Left ventricle myocardium superior (tissue), 1 donor: ENCODE results near the gene DGLUCY. TPM values are rescaled to one million over a fixed set of nuclear protein-coding genes. Genes with fewer than 3 reads are reported as not detected.
"Not testable (repeated sequence)": the region's sequence is repeated elsewhere in the genome, so short reads cannot be mapped to it uniquely, and the experiment has no call there.

ENCODE experiments used
- ATAC-seq: fragments of 200-7000 bp; cut with Tn5 transposase; one replicate; pipeline ENCODE4 v1.9.1; 2020; ENCODE audit warnings: mild to moderate bottlenecking, moderate library complexity
- DNase-seq: peaks from one replicate; pipeline ENCODE4 v3.0.0-alpha.2; 2020
- intact Hi-C: fragments of 100-400 bp; cut with micrococcal nuclease; formaldehyde crosslinking; loops from one replicate; pipeline ENCODE4 v1.11.0; 2022
- total RNA-seq: library from RNA; stranded (reverse); fragmentation: NEBNext Ultra II Directional; extraction: Animal tissue kit (Norgen Biotek cat#: 25700); gene quantifications from one replicate; pipeline ENCODE4 v1.2.1, GENCODE V29; 2021
- donor health status: DM: no; HTN: yes; CAD: no; lungs with severe emphysema.

DGLUCY gene
- total RNA-seq, 1 donor from 2014 or later, result 254 TPM

- no peak for ATAC-seq
- intact Hi-C loops, result no loop called here
- no peak for DNase-seq
Observed at GRCh38 chr14:91098591-91098990, 15.3 kb upstream of the DGLUCY start.

GRCh38 chr14:91100102-91100501 is 13.8 kb upstream of the DGLUCY start:
- intact Hi-C loops, result no loop called here
- ATAC-seq (no peak), DNase-seq (no peak)

GRCh38 chr14:91103116-91103515 is 10.8 kb upstream of the DGLUCY start:
- ATAC-seq (peak; percentile 82), DNase-seq (peak; percentile 44)
- intact Hi-C loops, result no loop called here

DNA sequence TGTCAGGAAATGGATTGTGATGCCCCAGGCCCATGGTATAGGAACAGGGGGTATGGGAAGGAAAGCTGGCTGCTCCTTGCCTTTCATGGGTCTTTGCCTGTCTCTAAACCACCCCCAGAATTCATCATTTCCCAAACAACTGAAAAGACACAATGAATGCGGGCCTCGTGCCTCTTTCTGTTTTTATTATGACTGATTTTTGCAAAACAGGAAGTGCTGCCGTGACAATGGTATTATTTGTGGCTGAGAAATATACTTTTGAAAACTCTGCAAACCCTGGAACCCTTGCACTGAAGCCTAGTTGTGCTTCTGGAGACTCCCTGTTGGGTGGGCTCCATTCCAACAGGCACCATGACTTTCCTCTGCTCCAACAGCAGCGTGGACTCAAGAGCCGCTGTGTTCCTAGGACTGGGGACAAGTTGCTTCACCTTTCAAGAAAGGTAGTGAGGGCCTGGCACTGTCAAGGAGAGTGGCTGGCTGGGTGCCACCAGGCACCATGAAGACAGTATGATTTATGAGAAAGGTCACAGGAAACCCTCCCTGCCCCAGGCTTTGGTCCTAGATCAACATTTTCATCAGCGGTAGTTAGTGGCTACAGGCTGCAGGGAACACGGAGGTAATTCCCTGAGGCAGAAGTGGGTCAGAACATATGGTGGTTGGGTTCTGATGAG is 4.8 kb upstream of the DGLUCY start:
- DNase-seq (no peak), ATAC-seq (no peak)
- intact Hi-C loops, result no loop called here

- ATAC-seq (no peak), DNase-seq (no peak)
- intact Hi-C loops, result no loop called here
Observed at GRCh38 chr14:91111443-91111842, 2.4 kb upstream of the DGLUCY start.

- no peak for DNase-seq
- no peak for ATAC-seq
- intact Hi-C loops, result no loop called here
Observed at GRCh38 chr14:91112194-91112593, 1.7 kb upstream of the DGLUCY start.

- peak; percentile 84 for ATAC-seq
- intact Hi-C loops, result no loop called here
- peak; percentile 42 for DNase-seq
Observed at GRCh38 chr14:91114079-91115065, 499 bp downstream of the DGLUCY start.

GRCh38 chr14:91115986-91116770 is 2.3 kb downstream of the DGLUCY start:
- ATAC-seq (no peak), DNase-seq (no peak)
- intact Hi-C loops, result no loop called here

DNA sequence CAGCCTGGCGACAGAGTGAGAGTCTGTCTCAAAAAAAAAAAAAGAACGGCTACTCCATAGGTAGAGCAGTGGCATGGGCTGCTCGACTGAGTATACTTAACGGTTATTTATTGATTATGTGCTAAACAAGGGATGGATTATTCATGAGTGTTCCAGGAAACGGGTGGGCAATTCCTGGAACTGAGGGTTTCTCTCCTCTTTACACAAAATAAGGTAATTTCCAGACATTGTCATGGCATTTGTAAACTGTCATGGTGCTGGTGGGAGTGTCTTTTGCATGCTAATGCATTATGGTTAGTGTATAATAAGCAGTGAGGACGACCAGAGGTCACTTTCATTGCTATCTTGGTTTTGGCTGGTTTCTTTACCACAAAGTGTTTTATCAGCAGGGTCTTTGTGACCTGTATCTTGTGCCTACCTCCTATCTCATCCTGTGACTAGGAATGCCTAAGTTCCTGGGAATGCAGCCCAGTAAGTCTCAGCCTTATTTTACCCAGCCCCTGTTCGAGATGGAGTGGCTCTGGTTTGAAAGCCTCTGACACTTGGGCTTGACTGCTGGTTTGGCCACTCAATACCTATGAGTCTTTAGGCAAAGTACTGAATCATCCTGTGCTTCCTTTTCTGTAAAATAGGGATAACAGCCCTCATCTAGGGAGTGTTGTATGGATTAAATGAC is 3.2 kb downstream of the DGLUCY start:
- intact Hi-C loops, result no loop called here
- ATAC-seq (peak; percentile 4), DNase-seq (no peak)

- intact Hi-C loops, result no loop called here
- ATAC-seq, result no peak
- no peak for DNase-seq
Observed at GRCh38 chr14:91117960-91118359, 4.1 kb downstream of the DGLUCY start.

- no peak for DNase-seq
- no peak for ATAC-seq
- intact Hi-C loops, result no loop called here
Observed at GRCh38 chr14:91118511-91119068, 4.7 kb downstream of the DGLUCY start.

DNA sequence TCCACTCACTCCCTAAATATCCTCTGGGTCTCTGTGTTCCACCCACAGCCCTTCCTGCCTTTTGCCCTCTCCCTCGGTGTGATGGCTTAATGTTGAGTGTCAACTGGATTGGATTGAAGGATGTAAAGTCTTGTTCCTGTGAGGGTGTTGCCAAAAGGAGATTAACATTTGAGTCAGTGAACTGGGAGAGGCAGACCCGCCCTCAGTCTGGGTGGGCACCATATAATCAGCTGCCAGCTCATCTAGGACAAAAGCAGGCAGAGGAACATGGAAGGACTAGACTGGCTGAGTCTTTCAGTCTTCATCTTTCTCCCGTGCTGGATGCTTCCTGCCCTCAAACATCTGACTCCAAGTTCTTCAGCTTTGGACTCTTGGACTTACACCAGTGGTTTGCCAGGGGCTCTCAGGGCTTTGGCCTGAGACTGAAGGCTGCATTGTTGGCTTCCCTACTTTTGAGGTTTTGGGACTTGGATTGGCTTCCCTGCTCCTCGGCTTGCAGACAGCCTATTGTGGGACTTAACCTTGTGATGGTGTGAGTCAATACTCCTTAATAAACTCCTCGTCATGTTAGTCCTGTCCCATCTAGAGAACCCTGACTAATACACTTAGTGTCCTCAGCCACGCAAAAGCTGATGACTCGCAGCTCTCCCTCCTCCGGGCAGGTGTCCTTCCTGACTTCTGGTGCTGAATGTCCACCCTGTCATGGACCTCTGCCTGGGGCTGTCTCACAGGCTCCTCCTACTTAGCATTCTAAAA is 5.9 kb downstream of the DGLUCY start:
- DNase-seq (no peak), ATAC-seq (no peak)
- intact Hi-C loops, result no loop called here

DNA sequence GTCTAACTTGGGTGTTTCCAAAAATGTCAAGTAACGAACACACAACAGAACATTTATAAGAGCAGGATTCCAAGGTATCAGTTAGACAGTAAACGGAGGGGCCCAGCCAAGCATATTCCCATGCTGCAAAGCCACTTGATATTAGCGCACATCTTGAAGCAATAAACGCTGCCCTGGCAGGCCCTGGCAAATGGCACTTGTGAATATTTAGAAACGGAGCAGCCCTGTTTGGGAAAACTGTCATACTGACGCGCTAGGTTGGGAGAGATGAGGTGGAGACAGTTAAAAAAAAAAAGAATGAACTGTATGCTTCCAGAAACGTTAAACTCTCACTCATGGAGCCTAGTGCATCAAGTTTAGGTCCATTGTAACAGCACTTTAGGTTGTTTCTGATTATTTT is 9.3 kb downstream of the DGLUCY start:
- intact Hi-C loops, result no loop called here
- ATAC-seq, result peak; percentile 15
- no peak for DNase-seq

DNA sequence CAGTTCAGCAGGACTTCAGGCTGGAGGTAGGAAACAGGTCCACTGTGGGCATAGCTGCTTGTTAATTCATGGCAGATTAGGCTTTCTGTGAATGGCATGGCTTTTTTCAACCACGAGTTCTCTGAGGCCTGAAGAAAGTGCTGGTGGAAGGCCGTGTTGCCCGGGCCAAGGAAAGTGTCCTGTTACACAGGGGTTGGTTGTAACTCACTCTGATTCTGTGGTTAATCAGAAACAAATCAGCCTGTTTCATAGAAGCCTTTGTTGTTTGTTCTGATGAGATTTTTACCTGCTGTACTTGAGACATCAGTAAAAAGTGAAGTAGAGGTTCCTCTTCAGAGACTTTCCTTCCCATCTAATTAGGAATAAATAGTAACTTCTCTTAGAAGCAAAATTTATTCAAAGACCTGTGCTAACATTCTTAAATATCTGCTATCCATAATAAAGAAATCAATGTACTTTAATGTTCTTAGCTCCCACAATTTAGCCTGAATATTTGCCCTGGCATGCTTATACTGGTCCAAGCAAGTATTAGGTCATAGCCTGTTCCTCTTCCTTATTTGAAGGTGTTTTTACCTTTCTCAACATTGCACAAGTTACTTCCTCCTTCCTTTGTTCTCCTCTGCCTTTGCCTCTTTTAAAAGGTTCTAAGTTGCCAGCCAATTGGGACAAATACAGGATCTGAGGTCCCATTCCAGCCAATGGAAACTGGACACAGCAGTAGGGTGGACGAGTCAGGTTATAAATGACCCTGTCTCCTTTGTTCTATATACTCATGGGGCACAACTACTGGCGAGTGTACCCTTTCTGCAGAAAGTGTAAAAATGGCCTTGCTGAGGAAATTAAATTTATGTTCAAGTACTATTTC is 10.8 kb downstream of the DGLUCY start:
- intact Hi-C loops, ATAC-seq, DNase-seq: not testable (repeated sequence)

DNA sequence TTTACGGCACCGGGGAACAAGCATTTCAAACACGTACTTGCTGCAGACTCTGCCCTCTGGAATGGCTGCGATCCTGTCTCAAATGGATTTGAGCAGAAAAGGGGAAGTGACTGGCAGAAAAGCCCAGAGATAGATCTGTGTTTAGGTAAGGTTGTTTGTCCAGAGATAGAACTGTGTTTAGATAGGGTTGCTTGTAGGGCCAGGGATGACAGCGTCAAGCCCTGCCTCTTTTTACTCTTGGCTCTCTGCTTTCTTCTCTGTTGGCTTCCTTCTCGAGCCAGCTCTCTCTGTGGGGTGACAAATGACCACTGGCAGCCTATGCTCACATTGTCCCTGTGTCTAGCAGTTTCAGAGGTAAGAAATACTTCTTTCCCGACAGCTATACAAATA is 11.4 kb downstream of the DGLUCY start:
- intact Hi-C loops, result no loop called here
- ATAC-seq (peak; percentile 47), DNase-seq (no peak)

- no peak for DNase-seq
- intact Hi-C loops, result no loop called here
- ATAC-seq, result peak; percentile 15
Observed at GRCh38 chr14:91125801-91126200, 11.9 kb downstream of the DGLUCY start.

GRCh38 chr14:91126761-91127160 is 12.9 kb downstream of the DGLUCY start:
- intact Hi-C loops, result no loop called here
- ATAC-seq, result peak; percentile 77
- no peak for DNase-seq
